Colonic mucosa (tissue), 4 donors: ENCODE measurements around the gene RHEBL1. TPM values are rescaled to one million over a fixed set of nuclear protein-coding genes. Genes with fewer than 3 reads are reported as not detected.
A peak's percentile ranks its signal among the peaks of the same experiment; 100 is the strongest.

Experiments
- DNase-seq: peaks from one replicate; pipeline ENCODE4 v3.0.0-alpha.2; 2020
- H3K27ac ChIP-seq: fragments of 200-600 bp; one replicate; pipeline ENCODE4 v1.8.0; 2021
- H3K27me3 ChIP-seq: fragments of 200-600 bp; one replicate; pipeline ENCODE4 v1.8.0; 2021
- H3K36me3 ChIP-seq: fragments of 200-600 bp; one replicate; pipeline ENCODE4 v1.8.0; 2021
- H3K4me1 ChIP-seq: fragments of 200-600 bp; one replicate; pipeline ENCODE4 v1.8.0; 2021; ENCODE audit warnings: mild to moderate bottlenecking
- H3K4me3 ChIP-seq: fragments of 200-600 bp; one replicate; pipeline ENCODE4 v1.8.0; 2021
- H3K9ac ChIP-seq, 2 donors: one replicate each; pipeline ENCODE4 v1.7.0; 2013; ENCODE audit warnings: control low read depth in 2 of 2, low read depth in 2 of 2, low read length in 2 of 2
- H3K9me3 ChIP-seq: fragments of 200-600 bp; one replicate; pipeline ENCODE4 v1.8.0; 2021
- intact Hi-C: fragments of 100-400 bp; cut with DNase I; formaldehyde crosslinking; loops from one replicate; pipeline ENCODE4 v1.14.1; 2022
- total RNA-seq, 2 donors: library from RNA; stranded (reverse); fragmentation: NEBNext Ultra II Directional in 1 of 2; extraction: Animal tissue kit (Norgen Biotek cat#: 25700) in 1 of 2; gene quantifications; one replicate each; pipeline ENCODE4 v1.2.1, GENCODE V29; 2021
- TF ChIP-seq, protein P1 (sequence below): fragments of 200-600 bp; IDR thresholded peaks from one replicate; pipeline ENCODE4 v1.8.0; 2022; ENCODE audit warnings: antibody characterized with exemption, mild to moderate bottlenecking
- donor health status: healthy.
- donor health status: DM: no; HTN: no; CAD: no.
- donor health status: DM: no; HTN: no; CAD: no.

RHEBL1 gene
- total RNA-seq, 2 donors from 2014 or later, result 0.27 to 0.32 TPM

GRCh38 chr12:49092816-49093406 is 23.1 kb upstream of the RHEBL1 start:
- TF ChIP-seq, protein P1, sequence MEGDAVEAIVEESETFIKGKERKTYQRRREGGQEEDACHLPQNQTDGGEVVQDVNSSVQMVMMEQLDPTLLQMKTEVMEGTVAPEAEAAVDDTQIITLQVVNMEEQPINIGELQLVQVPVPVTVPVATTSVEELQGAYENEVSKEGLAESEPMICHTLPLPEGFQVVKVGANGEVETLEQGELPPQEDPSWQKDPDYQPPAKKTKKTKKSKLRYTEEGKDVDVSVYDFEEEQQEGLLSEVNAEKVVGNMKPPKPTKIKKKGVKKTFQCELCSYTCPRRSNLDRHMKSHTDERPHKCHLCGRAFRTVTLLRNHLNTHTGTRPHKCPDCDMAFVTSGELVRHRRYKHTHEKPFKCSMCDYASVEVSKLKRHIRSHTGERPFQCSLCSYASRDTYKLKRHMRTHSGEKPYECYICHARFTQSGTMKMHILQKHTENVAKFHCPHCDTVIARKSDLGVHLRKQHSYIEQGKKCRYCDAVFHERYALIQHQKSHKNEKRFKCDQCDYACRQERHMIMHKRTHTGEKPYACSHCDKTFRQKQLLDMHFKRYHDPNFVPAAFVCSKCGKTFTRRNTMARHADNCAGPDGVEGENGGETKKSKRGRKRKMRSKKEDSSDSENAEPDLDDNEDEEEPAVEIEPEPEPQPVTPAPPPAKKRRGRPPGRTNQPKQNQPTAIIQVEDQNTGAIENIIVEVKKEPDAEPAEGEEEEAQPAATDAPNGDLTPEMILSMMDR, result no peak
- no peak overlapping the region for H3K9ac ChIP-seq
- intact Hi-C loops, result no loop called here
- H3K9me3 ChIP-seq, result no peaks in the 10 kb centered on the region
- no peak for DNase-seq
- peaks cover 6% of the 10 kb centered on the region for H3K4me1 ChIP-seq
- peaks cover 4% of the 10 kb centered on the region for H3K36me3 ChIP-seq
- H3K27ac ChIP-seq, result no peak overlapping the region
- H3K27me3 ChIP-seq, result peaks cover 61% of the 10 kb centered on the region
- no peak overlapping the region for H3K4me3 ChIP-seq

DNA sequence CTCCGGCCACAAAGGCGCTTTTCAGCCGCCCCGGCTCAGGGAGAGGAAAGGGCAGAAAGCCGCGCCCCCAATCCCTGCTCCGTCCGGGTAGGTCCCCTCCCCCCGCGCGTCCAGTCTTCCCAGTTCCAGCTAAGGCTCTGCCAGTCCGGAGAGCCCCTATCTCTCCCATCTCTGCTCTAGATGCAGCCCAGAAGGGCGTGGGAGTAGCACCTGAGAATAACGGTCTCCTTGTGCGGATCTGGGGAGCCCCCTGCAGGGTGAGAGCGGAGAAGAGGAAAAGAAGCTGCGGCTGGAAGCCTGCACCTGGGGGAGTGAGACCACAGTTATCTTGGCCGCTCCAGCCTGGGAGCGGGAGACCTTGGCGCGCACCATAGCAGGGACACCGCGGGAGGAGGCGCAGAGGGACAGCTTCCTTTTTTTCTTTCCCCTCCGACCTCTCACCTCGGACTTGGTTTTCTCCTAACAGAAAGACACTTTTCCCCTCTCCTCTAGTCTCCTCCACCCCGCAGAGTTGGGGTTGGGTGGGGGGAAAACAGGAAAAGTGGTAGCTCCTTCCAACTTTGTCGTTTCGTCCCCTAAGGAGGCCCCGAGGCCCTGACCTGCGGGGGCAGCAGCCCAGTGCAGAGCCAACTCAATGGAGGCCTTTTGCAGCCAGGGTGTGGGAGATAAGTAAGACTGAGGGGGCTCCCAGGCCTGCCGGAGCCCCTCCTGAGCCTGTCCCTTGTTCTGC is 22.5 kb upstream of the RHEBL1 start:
- TF ChIP-seq, protein P1, result no peak
- peaks cover 2% of the 10 kb centered on the region for H3K36me3 ChIP-seq
- DNase-seq, result no peak
- H3K4me1 ChIP-seq, result peaks cover 6% of the 10 kb centered on the region
- intact Hi-C loops, result no loop called here
- H3K27ac ChIP-seq, result no peak overlapping the region
- H3K4me3 ChIP-seq, result no peak overlapping the region
- no peak overlapping the region for H3K9ac ChIP-seq
- H3K27me3 ChIP-seq, result peaks cover 61% of the 10 kb centered on the region
- H3K9me3 ChIP-seq, result no peaks in the 10 kb centered on the region

GRCh38 chr12:49091836-49092085 is 22.0 kb upstream of the RHEBL1 start:
- DNase-seq, result no peak
- Histone ChIP-seq H3K27me3 (peaks cover 61% of the 10 kb centered on the region), H3K27ac (no peak overlapping the region), H3K36me3 (no peaks in the 10 kb centered on the region), H3K9me3 (no peaks in the 10 kb centered on the region), H3K4me1 (peaks cover 6% of the 10 kb centered on the region), H3K9ac (no peak overlapping the region), H3K4me3 (no peak overlapping the region)
- intact Hi-C loops, result no loop called here
- TF ChIP-seq, protein P1, result no peak

GRCh38 chr12:49091056-49091835 is 21.5 kb upstream of the RHEBL1 start:
- no peak overlapping the region for H3K4me3 ChIP-seq
- H3K9ac ChIP-seq, result no peak overlapping the region
- H3K9me3 ChIP-seq, result no peaks in the 10 kb centered on the region
- peaks cover 6% of the 10 kb centered on the region for H3K4me1 ChIP-seq
- no peaks in the 10 kb centered on the region for H3K36me3 ChIP-seq
- no peak for DNase-seq
- peaks cover 61% of the 10 kb centered on the region for H3K27me3 ChIP-seq
- H3K27ac ChIP-seq, result no peak overlapping the region
- intact Hi-C loops, result no loop called here
- TF ChIP-seq, protein P1, result no peak

DNA sequence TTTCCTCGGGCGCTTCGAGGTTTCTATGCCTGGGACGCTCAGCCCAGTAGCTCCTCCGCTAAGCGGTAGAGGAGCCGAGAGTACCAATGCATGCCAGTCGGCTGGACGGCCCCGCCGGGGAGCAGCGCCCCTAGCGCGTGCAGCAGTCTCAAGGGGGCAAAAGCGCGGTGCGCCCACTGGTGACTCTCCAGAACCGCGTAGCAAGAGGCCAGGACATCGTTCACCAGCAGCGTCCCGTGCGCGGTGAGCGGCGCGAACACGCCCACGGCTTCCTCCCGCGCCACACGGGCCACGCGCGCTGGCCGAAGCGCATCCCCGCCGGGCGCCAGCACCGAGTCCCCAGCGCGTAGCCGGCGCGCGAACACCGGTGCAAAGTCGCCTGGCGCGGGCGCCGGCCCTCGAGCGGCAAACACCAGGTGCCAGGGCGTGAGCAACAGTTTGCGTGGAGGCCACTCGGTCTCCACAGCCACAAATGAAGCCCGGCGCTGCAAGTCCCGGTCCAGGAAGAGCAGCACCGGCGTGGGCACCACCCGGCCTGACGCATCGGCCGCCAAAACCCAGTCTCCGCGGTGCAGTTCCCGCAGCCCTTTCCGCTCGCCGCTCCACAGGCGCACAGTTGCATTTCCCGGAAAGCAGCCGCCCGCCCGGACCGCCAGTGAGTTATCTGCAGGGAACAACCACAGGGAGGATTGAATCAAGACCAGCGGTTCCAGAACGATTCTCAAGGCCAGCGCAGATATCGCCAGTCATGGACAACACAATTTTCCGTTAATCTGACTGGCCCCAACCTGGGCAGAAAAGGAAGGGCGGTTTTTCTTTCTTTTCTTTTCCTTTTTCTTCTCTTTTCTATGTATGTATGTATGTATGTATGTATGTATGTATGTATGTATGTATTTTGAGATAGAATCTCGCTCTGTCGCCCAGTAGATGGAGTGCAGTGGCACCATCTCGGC is 20.3 kb upstream of the RHEBL1 start:
- Histone ChIP-seq H3K4me1 (peaks cover 6% of the 10 kb centered on the region), H3K9me3 (no peaks in the 10 kb centered on the region)

More for the DNA sequence above, 20.3 kb upstream of the RHEBL1 start:
- H3K36me3 ChIP-seq, result no peaks in the 10 kb centered on the region
- H3K4me3 ChIP-seq, result peak overlapping the region; percentile 23
- intact Hi-C loops, result loop anchor here (5.0 kb wide), 1 partner anchor 32 kb away; no protein-coding TSS in a partner anchor
- H3K27ac ChIP-seq, result no peak overlapping the region
- TF ChIP-seq, protein P1, result no peak
- no peak overlapping the region for H3K9ac ChIP-seq
- peaks cover 61% of the 10 kb centered on the region for H3K27me3 ChIP-seq
- DNase-seq, result no peak
